Measurements from ENCODE around the gene CFAP61.

GRCh38 chr20:20391766-20392165 is 339.4 kb downstream of the CFAP61 start:
- TF ChIP-seq, protein P1, sequence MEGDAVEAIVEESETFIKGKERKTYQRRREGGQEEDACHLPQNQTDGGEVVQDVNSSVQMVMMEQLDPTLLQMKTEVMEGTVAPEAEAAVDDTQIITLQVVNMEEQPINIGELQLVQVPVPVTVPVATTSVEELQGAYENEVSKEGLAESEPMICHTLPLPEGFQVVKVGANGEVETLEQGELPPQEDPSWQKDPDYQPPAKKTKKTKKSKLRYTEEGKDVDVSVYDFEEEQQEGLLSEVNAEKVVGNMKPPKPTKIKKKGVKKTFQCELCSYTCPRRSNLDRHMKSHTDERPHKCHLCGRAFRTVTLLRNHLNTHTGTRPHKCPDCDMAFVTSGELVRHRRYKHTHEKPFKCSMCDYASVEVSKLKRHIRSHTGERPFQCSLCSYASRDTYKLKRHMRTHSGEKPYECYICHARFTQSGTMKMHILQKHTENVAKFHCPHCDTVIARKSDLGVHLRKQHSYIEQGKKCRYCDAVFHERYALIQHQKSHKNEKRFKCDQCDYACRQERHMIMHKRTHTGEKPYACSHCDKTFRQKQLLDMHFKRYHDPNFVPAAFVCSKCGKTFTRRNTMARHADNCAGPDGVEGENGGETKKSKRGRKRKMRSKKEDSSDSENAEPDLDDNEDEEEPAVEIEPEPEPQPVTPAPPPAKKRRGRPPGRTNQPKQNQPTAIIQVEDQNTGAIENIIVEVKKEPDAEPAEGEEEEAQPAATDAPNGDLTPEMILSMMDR (conservative IDR thresholded peaks at IDR 0.05) = no peak
- TF ChIP-seq ZFX (IDR thresholded peaks at IDR 0.05) = no peak

Measured in C4-2B (cell line).